ENCODE data around the gene CCDC33. TPM values are rescaled to one million over a fixed set of nuclear protein-coding genes. Genes with fewer than 3 reads are reported as not detected.

The CCDC33 gene
- total RNA-seq, 1 donor from 2014 or later, result not detected

DNA sequence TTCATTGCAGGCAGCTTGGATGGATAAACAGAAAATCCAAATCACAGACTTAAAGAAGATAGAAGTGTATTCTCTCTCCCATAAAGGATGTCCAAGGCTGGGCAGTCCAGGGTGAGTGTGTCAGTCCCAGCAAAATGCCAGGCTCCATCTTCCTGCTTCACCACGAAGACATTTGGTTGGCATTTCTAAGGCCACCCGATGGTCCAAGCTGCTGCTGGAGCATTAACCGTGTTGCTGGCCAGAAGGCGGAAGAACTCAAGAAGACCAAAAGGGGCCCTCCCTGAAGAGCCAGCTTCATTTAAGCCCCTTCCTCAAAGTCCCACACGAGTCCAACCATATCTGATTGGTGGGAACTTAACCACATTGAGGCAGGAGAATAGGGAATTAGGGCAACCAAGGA is 134.3 kb downstream of the CCDC33 start:
- DNase-seq (ENCODE audit: low read depth), result no peak
- FAIRE-seq, result no peak
- TF ChIP-seq, protein P1, sequence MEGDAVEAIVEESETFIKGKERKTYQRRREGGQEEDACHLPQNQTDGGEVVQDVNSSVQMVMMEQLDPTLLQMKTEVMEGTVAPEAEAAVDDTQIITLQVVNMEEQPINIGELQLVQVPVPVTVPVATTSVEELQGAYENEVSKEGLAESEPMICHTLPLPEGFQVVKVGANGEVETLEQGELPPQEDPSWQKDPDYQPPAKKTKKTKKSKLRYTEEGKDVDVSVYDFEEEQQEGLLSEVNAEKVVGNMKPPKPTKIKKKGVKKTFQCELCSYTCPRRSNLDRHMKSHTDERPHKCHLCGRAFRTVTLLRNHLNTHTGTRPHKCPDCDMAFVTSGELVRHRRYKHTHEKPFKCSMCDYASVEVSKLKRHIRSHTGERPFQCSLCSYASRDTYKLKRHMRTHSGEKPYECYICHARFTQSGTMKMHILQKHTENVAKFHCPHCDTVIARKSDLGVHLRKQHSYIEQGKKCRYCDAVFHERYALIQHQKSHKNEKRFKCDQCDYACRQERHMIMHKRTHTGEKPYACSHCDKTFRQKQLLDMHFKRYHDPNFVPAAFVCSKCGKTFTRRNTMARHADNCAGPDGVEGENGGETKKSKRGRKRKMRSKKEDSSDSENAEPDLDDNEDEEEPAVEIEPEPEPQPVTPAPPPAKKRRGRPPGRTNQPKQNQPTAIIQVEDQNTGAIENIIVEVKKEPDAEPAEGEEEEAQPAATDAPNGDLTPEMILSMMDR (IDR thresholded peaks at IDR 0.05; ENCODE audit: insufficient read depth, low read length, severe bottlenecking), result no peak

DNA sequence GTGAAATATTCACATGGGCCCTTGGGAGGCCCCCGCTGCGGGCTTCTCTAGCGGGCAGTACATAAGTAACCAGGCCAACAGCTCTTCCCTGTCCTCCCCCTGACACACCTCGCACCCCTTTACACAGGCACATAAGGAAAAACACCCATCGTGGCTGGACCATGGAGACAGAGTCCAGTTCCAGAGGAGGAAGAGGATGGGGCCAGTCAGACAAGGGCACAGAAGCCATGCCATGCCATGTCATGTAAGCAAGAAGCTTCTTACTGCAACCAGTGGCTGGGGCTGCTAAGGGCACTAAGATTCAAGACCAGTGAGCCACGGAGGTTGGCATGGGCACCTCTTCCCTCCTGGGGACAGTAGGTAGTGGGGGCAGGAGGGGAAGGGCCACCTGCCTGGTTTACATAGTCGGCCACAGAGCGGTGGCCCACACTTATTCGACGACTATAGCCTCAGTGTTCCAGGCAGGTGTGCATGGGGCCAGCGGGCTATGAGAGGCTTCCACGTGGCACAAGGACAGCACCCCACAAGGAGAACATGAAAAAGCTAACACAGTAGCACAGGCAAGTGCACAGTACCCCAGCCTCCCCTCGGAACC is 137.0 kb downstream of the CCDC33 start:
- H3K4me3 ChIP-seq (ENCODE audit: low read depth, low read length), result no peak overlapping the region
- H3K36me3 ChIP-seq (ENCODE audit: control insufficient read depth, insufficient read depth, low read length), result no peaks in the 10 kb centered on the region
- FAIRE-seq (no peak), DNase-seq (ENCODE audit: low read depth) (no peak)
- TF ChIP-seq, protein P1 (IDR thresholded peaks at IDR 0.05; ENCODE audit: insufficient read depth, low read length, severe bottlenecking), result no peak
- H3K27me3 ChIP-seq (ENCODE audit: control insufficient read depth, insufficient read depth, low read length), result peaks cover 1% of the 10 kb centered on the region

More for the DNA sequence above, 134.3 kb downstream of the CCDC33 start:
- Histone ChIP-seq H3K36me3 (ENCODE audit: control insufficient read depth, insufficient read depth, low read length) (no peaks in the 10 kb centered on the region), H3K27me3 (ENCODE audit: control insufficient read depth, insufficient read depth, low read length) (peaks cover 1% of the 10 kb centered on the region), H3K4me3 (ENCODE audit: low read depth, low read length) (no peak overlapping the region)

DNA sequence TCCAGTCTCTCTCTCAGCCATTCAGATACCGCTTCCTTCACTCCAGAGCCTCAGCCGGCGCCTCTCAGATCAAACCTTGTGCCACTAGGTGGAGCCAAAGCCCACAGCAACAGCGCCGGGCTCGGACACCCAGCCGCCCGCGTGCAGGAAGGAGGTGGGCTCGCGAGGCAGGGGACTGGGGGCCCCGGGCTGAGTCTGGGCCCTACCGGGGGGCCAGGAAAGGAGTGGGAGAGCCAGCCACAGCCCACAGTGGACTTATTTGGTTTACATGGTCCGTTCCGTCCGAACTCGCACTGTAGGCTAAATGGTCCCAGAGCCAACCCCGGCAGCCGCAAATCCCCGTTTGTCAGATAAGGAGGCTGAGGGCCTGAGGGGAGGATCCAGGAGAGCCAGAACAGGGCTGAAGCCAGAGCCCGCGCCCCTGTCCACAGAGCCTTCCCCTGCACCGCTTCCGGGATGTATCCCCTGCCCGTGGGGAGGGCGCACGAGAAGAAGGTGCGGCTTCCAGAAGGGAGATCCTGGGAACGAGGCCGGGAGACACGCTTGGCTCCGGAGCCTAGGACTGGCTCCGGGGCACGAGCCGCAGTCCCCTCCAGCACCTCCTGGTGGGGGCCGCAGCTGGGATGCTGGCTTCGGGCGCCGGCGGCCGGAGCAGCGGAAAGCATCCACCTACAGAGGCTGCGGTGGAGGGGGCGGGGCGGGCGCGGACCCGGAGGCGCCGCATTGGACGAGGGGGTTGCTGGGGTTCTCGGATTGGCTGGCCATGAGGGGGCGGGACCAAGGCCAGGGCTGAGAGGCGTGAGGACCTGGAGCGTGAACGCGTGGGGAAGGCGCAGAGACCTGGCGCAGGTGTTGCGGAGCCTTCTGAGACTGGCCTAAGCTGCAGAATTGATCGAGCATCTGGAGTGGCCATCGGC is 137.9 kb downstream of the CCDC33 start:
- TF ChIP-seq, protein P1 (IDR thresholded peaks at IDR 0.05; ENCODE audit: insufficient read depth, low read length, severe bottlenecking), result peak; percentile 88
- Histone ChIP-seq H3K4me3 (ENCODE audit: low read depth, low read length) (peak overlapping the region; percentile 59), H3K36me3 (ENCODE audit: control insufficient read depth, insufficient read depth, low read length) (no peaks in the 10 kb centered on the region), H3K27me3 (ENCODE audit: control insufficient read depth, insufficient read depth, low read length) (peaks cover 1% of the 10 kb centered on the region)
- DNase-seq (ENCODE audit: low read depth), result peak; percentile 76
- FAIRE-seq, result no peak

DNA sequence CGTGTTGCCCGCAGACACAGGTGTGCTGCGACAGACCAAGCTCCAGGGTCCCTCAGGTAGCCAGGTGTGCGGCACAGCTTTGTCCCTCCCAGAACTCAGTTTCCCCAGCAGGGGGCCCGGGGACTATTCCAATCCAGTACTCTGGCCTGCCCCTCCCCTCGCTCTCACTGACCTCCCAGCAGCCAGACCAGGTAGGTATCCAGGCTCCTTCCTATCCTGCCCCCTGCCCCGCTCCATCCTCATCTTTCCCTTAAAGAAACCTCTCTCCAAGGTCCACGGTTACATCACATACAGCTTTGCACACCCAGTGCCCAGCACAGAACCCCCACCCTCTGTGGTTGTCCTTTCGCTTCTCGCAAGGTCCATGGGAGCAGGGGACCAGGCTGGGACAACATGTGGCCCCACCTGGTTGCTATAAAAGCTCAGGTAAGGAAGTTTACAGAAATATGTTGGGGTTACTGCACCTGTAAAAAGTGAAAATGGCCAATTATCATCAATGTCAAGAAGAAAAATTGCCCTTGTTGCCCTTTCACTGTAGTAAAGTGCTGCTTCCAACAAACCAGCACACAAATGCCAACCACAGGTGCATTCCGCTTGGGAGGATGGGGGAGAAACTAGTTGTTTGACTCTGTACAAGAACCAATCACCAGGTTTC is 138.6 kb downstream of the CCDC33 start:
- TF ChIP-seq, protein P1 (IDR thresholded peaks at IDR 0.05; ENCODE audit: insufficient read depth, low read length, severe bottlenecking), result no peak
- no peak for FAIRE-seq
- Histone ChIP-seq H3K4me3 (ENCODE audit: low read depth, low read length) (peak overlapping the region; percentile 59), H3K27me3 (ENCODE audit: control insufficient read depth, insufficient read depth, low read length) (peaks cover 1% of the 10 kb centered on the region), H3K36me3 (ENCODE audit: control insufficient read depth, insufficient read depth, low read length) (no peaks in the 10 kb centered on the region)
- no peak for DNase-seq (ENCODE audit: low read depth)

DNA sequence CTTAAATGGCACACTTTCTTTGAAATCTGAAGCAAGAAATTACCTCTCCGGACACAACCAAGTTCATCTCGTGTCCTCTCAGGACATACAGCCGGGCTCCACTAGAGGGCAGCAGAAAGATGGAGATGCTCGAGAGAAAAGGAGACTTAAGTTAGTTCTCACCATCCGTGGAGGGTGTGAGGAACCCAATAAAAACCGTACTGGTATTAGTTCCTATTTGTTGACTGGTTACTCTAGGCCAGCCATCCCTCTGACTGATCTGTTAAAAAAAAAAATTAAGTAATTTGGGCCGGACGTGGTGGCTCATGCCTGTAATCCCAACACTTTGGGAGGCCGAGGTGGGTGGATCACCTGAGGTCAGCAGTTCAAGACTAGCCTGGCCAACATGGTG is 139.2 kb downstream of the CCDC33 start:
- no peaks in the 10 kb centered on the region for H3K36me3 ChIP-seq (ENCODE audit: control insufficient read depth, insufficient read depth, low read length)
- DNase-seq (ENCODE audit: low read depth) (peak; percentile 77), FAIRE-seq (no peak)
- TF ChIP-seq, protein P1 (IDR thresholded peaks at IDR 0.05; ENCODE audit: insufficient read depth, low read length, severe bottlenecking), result peak; percentile 76
- H3K27me3 ChIP-seq (ENCODE audit: control insufficient read depth, insufficient read depth, low read length), result peaks cover 1% of the 10 kb centered on the region
- H3K4me3 ChIP-seq (ENCODE audit: low read depth, low read length), result no peak overlapping the region

Measured in bronchial epithelial cell (primary cell).